MCF 10A (cell line): Measurements from ENCODE around the gene CCDC137. TPM values are rescaled to one million over a fixed set of nuclear protein-coding genes. Genes with fewer than 3 reads are reported as not detected.
A peak's percentile ranks its signal among the peaks of the same experiment; 100 is the strongest.

Experiments used
- BruUV-seq: library from RNA; stranded (reverse); fragments of 400-500 nt; replicated peaks from 2 replicates; lab custom pipeline; 2021; lab: Mats Ljungman, UMichigan
- CTCF ChIA-PET: fragments of 300-600 bp; sonication (Branson Sonifier 250); formaldehyde crosslinking; extraction: SDS; loops from one replicate; lab custom pipeline; 2021; ENCODE audit warnings: antibody characterized with exemption, inconsistent platforms; lab: Yijun Ruan, JAX
- POLR2A ChIA-PET: fragments of 300-600, 350-650 bp; sonication (Branson Sonifier 250); formaldehyde crosslinking; extraction: SDS; loops from one replicate; lab custom pipeline; 2020; ENCODE audit warnings: antibody characterized with exemption, inconsistent platforms; lab: Yijun Ruan, JAX
- DNase-seq: peaks from one replicate; pipeline ENCODE4 v3.0.0-alpha.2; 2018; ENCODE audit not compliant: unreplicated experiment
- H3K27ac Mint-ChIP-seq: one replicate; pipeline ENCODE4 v1.8.0; 2022; ENCODE audit warnings: mild to moderate bottlenecking, low read depth, mixed read lengths; ENCODE audit not compliant: unreplicated experiment
- H3K27me3 Mint-ChIP-seq: one replicate; pipeline ENCODE4 v1.8.0; 2022; ENCODE audit warnings: mixed read lengths; ENCODE audit not compliant: insufficient read depth, unreplicated experiment
- H3K36me3 Mint-ChIP-seq: one replicate; pipeline ENCODE4 v1.8.0; 2022; ENCODE audit warnings: mild to moderate bottlenecking, moderate library complexity, mixed read lengths; ENCODE audit not compliant: insufficient read depth, unreplicated experiment
- H3K4me1 Mint-ChIP-seq: one replicate; pipeline ENCODE4 v1.8.0; 2022; ENCODE audit warnings: mixed read lengths; ENCODE audit not compliant: insufficient read depth, unreplicated experiment
- H3K4me3 Mint-ChIP-seq: one replicate; pipeline ENCODE4 v1.8.0; 2022; ENCODE audit warnings: mild to moderate bottlenecking, moderate library complexity, mixed read lengths; ENCODE audit not compliant: unreplicated experiment
- H3K9me3 Mint-ChIP-seq: one replicate; pipeline ENCODE4 v1.8.0; 2022; ENCODE audit warnings: mixed read lengths; ENCODE audit not compliant: unreplicated experiment
- CTCF ChIP-seq: fragments of 200-600 bp; IDR thresholded peaks from one replicate; pipeline ENCODE4 v1.8.0; 2022; ENCODE audit warnings: antibody characterized with exemption, mild to moderate bottlenecking; ENCODE audit not compliant: unreplicated experiment
- intact Hi-C: fragments of 100-400 bp; cut with micrococcal nuclease; formaldehyde crosslinking; loops from 2 replicates; pipeline ENCODE4 v1.14.1; 2022
- total RNA-seq: library from RNA; stranded (reverse); gene quantifications from 2 replicates; pipeline ENCODE4 v1.2.3, GENCODE V29; 2022

Gene CCDC137
- total RNA-seq, 1 experiment from 2014 or later = 27.1 TPM

GRCh38 chr17:81667754-81668153 lies 1.2 kb downstream of the CCDC137 start:
- BruUV-seq = no TSS peak
- intact Hi-C loops = loop anchor here (2.0 kb wide), 3 partner anchors 15 to 31 kb away; partner anchors contain the start of genes ARL16, NPLOC4 and TSPAN10

GRCh38 chr17:81672504-81672903 lies 6.0 kb downstream of the CCDC137 start:
- Mint-ChIP-seq H3K9me3 (no peaks in the 10 kb centered on the region), H3K36me3 (peaks cover 57% of the 10 kb centered on the region)
- no peak for TF ChIP-seq CTCF

More at GRCh38 chr17:81667754-81668153, 1.2 kb downstream of the CCDC137 start:
- TF ChIP-seq CTCF = no peak
- Mint-ChIP-seq H3K4me1 (peaks cover 15% of the 10 kb centered on the region), H3K9me3 (no peaks in the 10 kb centered on the region), H3K36me3 (peaks cover 54% of the 10 kb centered on the region), H3K27ac (peak overlapping the region; percentile 79), H3K4me3 (peak overlapping the region; percentile 85), H3K27me3 (no peaks in the 10 kb centered on the region)
- CTCF ChIA-PET = interaction anchor here (0.6 to 1.3 kb wide), 4 partner anchors 13 to 57 kb away, joined by 3 to 5 read pairs (median 4); no protein-coding TSS in a partner anchor
- DNase-seq = peak; percentile 17
- POLR2A ChIA-PET = interaction anchor here (0.6 to 8.0 kb wide), 5 partner anchors 10 to 750 kb away, joined by 3 to 101 read pairs (median 4); partner anchors contain the start of genes ARL16 and HGS

GRCh38 chr17:81672954-81673353 lies 6.4 kb downstream of the CCDC137 start:
- Mint-ChIP-seq H3K36me3 (peaks cover 57% of the 10 kb centered on the region), H3K4me1 (peaks cover 10% of the 10 kb centered on the region), H3K27ac (no peak overlapping the region), H3K9me3 (no peaks in the 10 kb centered on the region), H3K4me3 (no peak overlapping the region), H3K27me3 (no peaks in the 10 kb centered on the region)
- ChIA-PET POLR2A (no interaction called here), CTCF (interaction anchor here (0.6 to 0.9 kb wide), 2 partner anchors 9 to 441 kb away, joined by 3 to 5 read pairs; no protein-coding TSS in a partner anchor)
- BruUV-seq = no TSS peak
- intact Hi-C loops = no loop called here
- no peak for TF ChIP-seq CTCF
- DNase-seq = no peak

More at GRCh38 chr17:81672504-81672903, 6.0 kb downstream of the CCDC137 start:
- POLR2A ChIA-PET = no interaction called here
- H3K27ac Mint-ChIP-seq = no peak overlapping the region
- intact Hi-C loops = no loop called here
- no peak for DNase-seq
- H3K4me1 Mint-ChIP-seq = peaks cover 14% of the 10 kb centered on the region
- no TSS peak for BruUV-seq
- H3K4me3 Mint-ChIP-seq = no peak overlapping the region
- H3K27me3 Mint-ChIP-seq = no peaks in the 10 kb centered on the region
- CTCF ChIA-PET = interaction anchor here (0.6 to 0.9 kb wide), 2 partner anchors 10 to 441 kb away, joined by 3 to 5 read pairs; no protein-coding TSS in a partner anchor

GRCh38 chr17:81673561-81674258 lies 7.2 kb downstream of the CCDC137 start:
- intact Hi-C loops = no loop called here
- ChIA-PET CTCF (no interaction called here), POLR2A (no interaction called here)
- TSS peak; percentile 51 for BruUV-seq
- Mint-ChIP-seq H3K36me3 (peaks cover 51% of the 10 kb centered on the region), H3K4me3 (no peak overlapping the region), H3K9me3 (no peaks in the 10 kb centered on the region), H3K4me1 (peaks cover 5% of the 10 kb centered on the region), H3K27ac (no peak overlapping the region), H3K27me3 (no peaks in the 10 kb centered on the region)
- no peak for TF ChIP-seq CTCF
- DNase-seq = no peak
